ENCODE data around the gene GRIK4.

Gene GRIK4

GRCh38 chr11:120633616-120634393 lies 122.3 kb downstream of the GRIK4 start:
- DNase-seq (ENCODE audit: low read depth in 2 of 2), result no peak

- no peak for DNase-seq (ENCODE audit: low read depth in 2 of 2)
Observed at GRCh38 chr11:120634706-120635105, 123.2 kb downstream of the GRIK4 start.

GRCh38 chr11:120635136-120635810 lies 123.7 kb downstream of the GRIK4 start:
- no peak for DNase-seq (ENCODE audit: low read depth in 2 of 2)

- no peak for DNase-seq (ENCODE audit: low read depth in 2 of 2)
Observed at GRCh38 chr11:120637131-120637530, 125.6 kb downstream of the GRIK4 start.

GRCh38 chr11:120642196-120642894 lies 130.8 kb downstream of the GRIK4 start:
- DNase-seq (ENCODE audit: low read depth in 2 of 2), result no peak

GRCh38 chr11:120643284-120643683 lies 131.7 kb downstream of the GRIK4 start:
- DNase-seq (ENCODE audit: low read depth in 2 of 2), result no peak

- no peak for DNase-seq (ENCODE audit: low read depth in 2 of 2)
Observed at GRCh38 chr11:120645639-120646038, 134.1 kb downstream of the GRIK4 start.

GRCh38 chr11:120646206-120646605 lies 134.7 kb downstream of the GRIK4 start:
- DNase-seq (ENCODE audit: low read depth in 2 of 2), result no peak

- DNase-seq (ENCODE audit: low read depth in 2 of 2), result no peak
Observed at GRCh38 chr11:120647681-120648080, 136.1 kb downstream of the GRIK4 start.

- DNase-seq (ENCODE audit: low read depth in 2 of 2), result no peak
Observed at GRCh38 chr11:120648771-120649170, 137.2 kb downstream of the GRIK4 start.

- no peak for DNase-seq (ENCODE audit: low read depth in 2 of 2)
Observed at GRCh38 chr11:120649316-120649715, 137.8 kb downstream of the GRIK4 start.

GRCh38 chr11:120651396-120651795 lies 139.8 kb downstream of the GRIK4 start:
- DNase-seq (ENCODE audit: low read depth in 2 of 2), result no peak

- DNase-seq (ENCODE audit: low read depth in 2 of 2), result no peak
Observed at GRCh38 chr11:120651836-120652235, 140.3 kb downstream of the GRIK4 start.

GRCh38 chr11:120652705-120653335 lies 141.3 kb downstream of the GRIK4 start:
- DNase-seq (ENCODE audit: low read depth in 2 of 2), result no peak

- DNase-seq (ENCODE audit: low read depth in 2 of 2), result no peak
Observed at GRCh38 chr11:120655589-120655988, 144.0 kb downstream of the GRIK4 start.

- no peak for DNase-seq (ENCODE audit: low read depth in 2 of 2)
Observed at GRCh38 chr11:120657306-120658070, 145.9 kb downstream of the GRIK4 start.

- no peak for DNase-seq (ENCODE audit: low read depth in 2 of 2)
Observed at GRCh38 chr11:120658071-120658423, 146.5 kb downstream of the GRIK4 start.

GRCh38 chr11:120659076-120659475 lies 147.5 kb downstream of the GRIK4 start:
- DNase-seq (ENCODE audit: low read depth in 2 of 2), result no peak

GRCh38 chr11:120660024-120660565 lies 148.5 kb downstream of the GRIK4 start:
- no peak for DNase-seq (ENCODE audit: low read depth in 2 of 2)

- DNase-seq (ENCODE audit: low read depth in 2 of 2), result no peak
Observed at GRCh38 chr11:120662071-120662676, 150.6 kb downstream of the GRIK4 start.

- no peak for DNase-seq (ENCODE audit: low read depth in 2 of 2)
Observed at GRCh38 chr11:120663142-120663541, 151.6 kb downstream of the GRIK4 start.

Measured in stimulated activated CD4-positive, alpha-beta T cell treated with anti-CD3 and anti-CD28 coated beads, Interleukin-1b, Interleukin-23, amount 100 ng/mL, for 1 hour (primary cell).